Ecto neural progenitor cell (in vitro differentiated cells): ENCODE data around the gene CYTL1.
"Not testable (repeated sequence)": the region's sequence is repeated elsewhere in the genome, so short reads cannot be mapped to it uniquely, and the experiment has no call there.

Source experiments
- DNase-seq: peaks from one replicate; pipeline ENCODE4 v3.0.0-alpha.2; 2018; ENCODE audit warnings: low spot score

The CYTL1 gene

DNA sequence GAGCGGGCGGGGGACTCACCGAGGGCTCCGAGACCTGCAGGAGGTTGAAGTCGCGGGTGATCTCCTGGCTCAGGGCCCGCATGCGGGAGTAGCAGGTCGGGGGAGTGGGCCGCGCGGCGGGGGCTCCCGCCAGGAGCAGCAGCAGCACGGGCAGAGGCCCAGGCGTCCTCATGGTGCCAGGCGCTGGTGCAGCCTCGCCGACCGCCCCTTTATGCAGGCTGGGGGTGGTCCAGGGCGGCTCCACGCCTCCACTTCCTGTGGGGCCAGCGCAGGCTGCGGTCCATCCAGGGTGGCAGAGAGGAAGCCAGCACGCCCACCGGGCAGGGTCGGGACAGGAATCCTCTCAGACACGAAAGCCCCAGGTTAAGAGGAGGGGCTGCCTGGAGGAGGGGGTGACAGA lies at the start of gene CYTL1:
TSS of gene CYTL1 (minus strand) at position 185 of the 400 bp plus-strand sequence. CDS start at position 172, 13 bp downstream.
- peak; percentile 59 for DNase-seq

DNA sequence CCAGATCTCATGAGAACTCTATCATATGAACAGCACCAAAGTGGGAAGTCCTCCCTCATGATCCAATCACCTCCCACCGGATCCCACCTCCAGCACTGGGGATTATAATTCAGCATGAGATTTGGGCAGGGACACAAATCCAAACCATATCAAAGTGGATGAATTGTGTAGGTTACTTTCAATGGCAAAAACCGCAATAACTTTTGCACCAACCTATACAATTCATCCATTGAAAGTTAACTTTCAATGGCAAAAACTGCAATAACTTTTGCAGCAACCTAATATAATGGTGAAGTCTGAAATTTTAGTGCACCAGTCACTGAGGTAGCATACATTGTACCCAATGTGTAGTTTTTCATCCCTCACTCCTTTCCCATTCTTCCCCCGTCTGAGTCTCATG lies 48.6 kb upstream of the CYTL1 start:
- no peak for DNase-seq

DNA sequence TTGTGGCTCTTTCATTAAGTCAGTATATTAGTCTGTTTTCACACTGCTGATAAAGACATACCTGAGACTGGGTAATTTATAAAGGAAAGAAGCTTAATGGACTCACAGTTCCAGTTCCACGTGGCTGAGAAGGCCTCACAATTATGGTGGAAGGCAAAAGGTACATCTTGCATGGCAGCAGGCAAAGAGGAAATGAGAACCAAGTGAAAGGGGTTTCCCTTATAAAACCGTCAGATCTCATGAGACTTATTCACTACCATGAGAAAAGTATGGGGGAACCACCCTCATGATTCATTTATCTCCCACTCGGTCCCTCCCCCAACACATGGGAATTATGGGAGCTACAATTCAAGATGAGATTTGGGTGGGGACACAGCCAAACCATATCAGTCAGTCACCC lies 47.7 kb upstream of the CYTL1 start:
- not testable (repeated sequence) for DNase-seq

DNA sequence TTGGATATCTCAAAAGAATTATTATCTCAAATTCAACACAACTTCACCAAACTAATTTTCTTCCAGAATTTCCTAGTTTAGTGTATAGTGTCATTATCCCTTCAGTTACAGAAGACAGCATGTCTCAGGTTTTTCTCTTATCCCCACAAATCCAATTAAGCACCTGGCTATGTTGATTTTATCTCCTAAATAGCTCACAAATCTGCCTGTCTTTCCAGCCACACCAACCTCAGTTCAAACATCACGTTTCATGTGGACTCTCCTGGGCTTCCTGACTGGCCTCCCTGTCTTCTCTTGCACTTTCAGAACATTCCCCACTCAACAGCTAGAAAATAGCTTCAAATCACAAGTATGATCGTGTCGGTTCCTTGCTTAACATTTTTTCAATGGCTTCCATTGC lies 46.8 kb upstream of the CYTL1 start:
- no peak for DNase-seq

DNA sequence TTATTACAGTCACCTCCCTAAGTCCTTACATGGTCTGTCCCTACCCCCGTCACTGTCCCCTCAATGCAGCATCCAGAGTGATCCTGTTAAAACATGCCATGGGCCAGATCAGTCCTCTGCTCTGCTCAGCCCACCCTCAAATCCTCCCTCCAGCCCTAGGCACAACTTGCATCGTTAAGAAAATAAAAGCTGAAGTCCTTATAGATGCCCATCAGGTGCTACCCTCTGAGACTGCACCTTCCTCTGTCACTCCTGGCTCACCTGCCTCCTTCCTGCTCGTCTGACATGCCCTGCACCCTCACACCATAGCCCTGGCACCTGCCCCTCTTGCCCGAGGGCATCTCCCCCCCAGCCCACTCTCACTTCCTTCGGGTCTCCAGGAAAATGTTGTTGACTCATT lies 36.2 kb upstream of the CYTL1 start:
- no peak for DNase-seq

- DNase-seq: no peak
These were observed 35.3 kb upstream of the CYTL1 start for GRCh38 chr4:5054532-5054931.

DNA sequence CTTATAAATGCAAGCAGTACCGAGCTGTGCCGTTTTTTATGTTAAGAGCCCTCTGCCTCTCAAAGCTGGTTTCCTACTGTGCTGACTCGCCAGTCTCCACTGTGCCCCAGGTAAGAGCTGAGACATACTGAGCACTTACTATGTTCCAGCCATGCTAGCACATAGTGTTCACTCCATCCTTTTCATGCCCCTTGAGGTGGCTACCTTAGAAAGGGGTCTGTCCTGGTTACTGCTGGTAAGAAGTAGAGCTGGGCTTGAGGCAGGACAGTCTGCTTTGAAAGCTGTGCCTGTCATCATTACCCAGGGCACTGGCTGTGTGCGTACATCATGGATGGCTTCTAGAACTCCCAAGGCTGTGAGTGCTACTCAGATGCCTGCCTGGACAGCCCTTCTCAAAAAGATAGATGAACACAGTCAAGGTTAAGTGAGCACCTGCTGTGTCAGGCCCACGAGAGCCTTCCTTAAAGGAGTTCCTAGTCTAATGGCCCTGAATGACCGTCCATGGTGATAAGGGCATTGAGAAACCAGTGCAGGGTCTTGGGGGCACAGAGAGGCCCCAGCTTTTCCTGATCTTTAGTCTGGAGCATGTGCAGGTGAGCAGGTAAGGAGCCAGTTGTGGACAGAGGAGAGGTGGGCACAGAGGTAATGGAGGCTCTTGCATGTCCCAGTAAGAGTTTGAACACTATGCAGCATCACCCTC lies 33.6 kb upstream of the CYTL1 start:
- DNase-seq: no peak

GRCh38 chr4:5052204-5052702 lies 33.0 kb upstream of the CYTL1 start:
- no peak for DNase-seq

- DNase-seq: peak; percentile 78
These were observed 32.3 kb upstream of the CYTL1 start, which contains the start of gene STK32B for GRCh38 chr4:5051278-5052203. Gene STK32B (plus strand): TSS chr4:5051480.

DNA sequence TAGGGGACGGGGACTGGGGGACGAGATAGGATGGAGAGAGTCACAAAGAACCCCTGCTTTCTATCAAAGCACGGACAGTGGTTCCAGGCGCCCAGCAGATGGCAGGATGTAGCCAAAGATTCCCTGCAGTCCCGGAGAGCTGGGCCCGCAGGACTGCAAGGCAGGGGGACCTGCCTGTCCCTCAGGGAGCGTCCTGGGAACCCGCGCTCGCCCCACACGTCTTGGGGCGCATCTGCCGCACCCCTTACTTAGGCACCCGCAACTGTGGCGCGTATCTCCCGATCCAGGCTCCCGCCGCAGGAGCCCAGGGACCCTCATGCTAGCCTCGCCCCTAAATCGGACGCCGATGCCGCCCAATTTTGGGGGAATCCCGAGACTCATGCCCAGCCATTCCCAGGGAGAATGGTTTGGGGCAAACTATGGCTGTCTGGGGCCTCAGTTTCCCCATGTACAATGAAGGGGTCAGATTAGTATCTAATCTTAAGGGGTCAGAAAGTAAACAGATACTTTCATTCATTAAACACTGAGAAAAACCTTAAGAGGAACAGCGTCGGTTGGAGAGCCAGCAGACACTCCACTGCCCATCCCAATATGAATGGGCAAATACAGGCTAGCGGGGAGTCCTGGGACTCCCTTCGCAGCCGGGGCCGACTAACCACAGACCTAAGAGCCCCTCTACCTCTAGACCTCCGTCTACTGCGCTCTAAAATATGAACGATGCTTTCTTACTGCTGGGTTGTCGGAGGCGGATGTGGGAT lies 31.4 kb upstream of the CYTL1 start:
- DNase-seq: peak; percentile 82

DNA sequence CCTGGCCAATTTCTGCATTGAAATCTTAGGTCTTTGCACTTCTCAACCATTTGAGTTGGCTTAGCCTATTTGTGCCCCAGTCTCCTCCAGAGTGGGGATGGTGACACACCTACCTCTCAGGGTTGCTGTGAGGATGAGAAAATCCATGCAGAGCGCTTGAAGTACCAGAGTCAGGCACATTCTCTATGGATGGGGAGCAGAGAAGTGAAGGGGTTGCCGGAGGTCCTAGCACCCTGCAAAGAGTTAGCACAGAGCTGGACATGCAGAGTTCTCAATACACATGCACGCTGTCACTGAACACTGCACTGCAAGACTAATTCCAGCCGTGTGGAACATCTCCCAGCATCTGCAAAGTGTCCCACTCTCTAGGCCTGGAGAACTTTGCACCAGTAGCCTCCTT lies 29.5 kb upstream of the CYTL1 start:
- no peak for DNase-seq

DNA sequence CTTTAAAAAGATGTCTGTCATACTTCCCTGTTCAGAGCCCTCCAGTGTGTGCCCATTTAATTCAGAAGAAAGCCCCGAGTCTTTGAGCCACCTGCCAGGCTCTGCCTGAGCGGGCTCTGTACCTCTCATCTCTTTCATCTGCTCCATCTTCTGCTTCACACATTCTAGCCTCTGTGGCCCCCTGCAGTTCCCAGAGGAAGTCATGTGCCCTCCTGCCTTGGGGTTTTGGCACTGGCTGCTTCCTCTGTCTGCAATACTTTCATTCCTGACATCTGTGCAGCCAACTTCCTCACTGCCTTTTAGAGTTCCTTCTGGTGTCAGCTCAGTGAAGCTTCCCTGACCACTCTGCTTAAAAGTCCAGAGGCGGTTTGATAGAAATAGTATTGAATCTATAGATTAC lies 25.8 kb upstream of the CYTL1 start:
- DNase-seq: no peak

DNA sequence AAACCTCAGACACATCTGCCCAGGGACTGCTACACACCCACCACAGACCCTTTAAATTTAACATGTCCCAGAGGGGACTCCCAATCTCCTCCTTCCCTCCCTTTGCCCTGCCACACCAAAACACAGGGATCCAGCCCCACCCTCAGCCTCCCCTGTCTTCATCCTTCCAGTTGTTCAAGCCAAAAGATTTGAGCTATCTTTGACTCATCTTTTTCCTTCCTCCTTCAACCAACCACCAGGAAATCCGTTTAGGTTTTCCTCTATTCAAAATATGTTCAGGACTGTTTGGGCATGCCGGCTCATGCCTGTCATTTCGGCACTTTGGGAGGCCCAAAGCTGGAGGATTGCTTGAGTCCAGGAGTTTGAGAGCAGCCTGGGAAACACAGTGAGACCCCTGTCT lies 25.1 kb upstream of the CYTL1 start:
- no peak for DNase-seq

- DNase-seq: no peak
These were observed 24.3 kb upstream of the CYTL1 start for GRCh38 chr4:5043579-5043978.

- no peak for DNase-seq
These were observed 22.4 kb upstream of the CYTL1 start for GRCh38 chr4:5041699-5042098.

GRCh38 chr4:5040856-5041620 lies 21.8 kb upstream of the CYTL1 start:
- no peak for DNase-seq

DNA sequence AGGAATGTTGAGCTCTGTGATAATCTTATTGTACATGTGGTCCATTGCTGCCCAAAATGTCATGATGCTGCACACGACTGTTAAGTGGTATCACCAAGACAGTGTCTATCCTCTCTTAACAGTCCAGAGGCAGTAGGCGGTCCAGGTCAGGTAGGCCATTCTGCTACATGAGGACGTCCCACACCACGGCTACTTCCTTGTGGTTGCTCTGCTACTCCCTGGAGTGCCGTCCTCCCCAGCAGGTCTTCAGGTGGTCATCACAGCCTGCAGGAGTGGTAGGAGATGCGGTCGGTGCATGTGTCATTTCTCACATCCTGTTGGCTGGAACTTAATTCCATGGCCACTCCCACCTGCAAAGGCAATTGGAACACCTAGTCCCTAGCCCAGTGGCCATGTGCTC lies 20.5 kb upstream of the CYTL1 start:
- no peak for DNase-seq

DNA sequence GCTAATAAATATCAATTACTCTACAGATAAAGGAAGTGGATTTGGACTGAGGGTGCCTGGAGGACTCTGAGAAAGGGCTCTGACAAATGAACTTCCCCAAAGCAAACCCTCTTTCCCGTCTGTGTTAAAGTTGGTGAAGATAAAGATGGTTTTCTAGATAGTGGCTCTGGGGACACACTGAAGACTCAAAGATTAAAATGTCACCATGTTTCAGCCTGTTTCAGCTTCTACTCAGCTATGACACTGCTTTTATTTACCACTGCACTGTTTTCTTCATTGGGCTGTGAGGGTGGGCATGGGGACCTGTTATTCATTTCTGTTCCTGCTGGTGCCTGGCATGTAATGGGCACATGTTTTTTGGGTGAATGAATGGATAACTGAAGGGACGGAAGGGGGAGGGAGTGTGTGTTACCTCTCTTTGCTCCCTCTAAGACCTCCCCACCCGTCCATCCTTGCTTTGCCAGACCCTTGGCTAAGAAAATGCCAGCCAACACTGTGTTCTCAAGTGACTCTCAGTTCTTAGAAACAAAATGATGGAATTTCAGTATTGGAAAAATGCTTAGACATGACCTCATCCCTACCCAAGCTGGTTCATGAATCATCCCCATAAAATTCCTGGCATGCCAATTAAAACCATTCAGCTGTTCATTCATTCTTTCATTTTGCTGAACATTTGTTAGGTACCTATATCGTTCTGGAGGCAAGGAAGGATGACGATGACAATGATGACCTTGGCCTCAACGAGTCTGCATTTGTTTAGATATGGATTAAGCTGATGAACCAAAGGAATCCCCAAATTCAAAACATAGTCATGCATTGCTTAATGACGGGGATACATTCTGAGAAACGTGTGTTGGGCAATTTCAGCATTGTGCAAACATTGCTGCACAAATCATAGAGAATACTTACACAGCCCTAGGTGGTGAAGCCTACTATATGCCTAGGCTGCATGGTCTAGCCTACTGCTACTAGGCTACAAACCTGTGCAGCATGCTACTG lies 18.6 kb upstream of the CYTL1 start:
- DNase-seq: no peak

- no peak for DNase-seq
These were observed 17.0 kb upstream of the CYTL1 start for GRCh38 chr4:5036239-5036638.

- no peak for DNase-seq
These were observed 14.9 kb upstream of the CYTL1 start for GRCh38 chr4:5034206-5034605.
